ENCODE measurements around the gene TPSD1.
"Not testable (repeated sequence)": the region's sequence is repeated elsewhere in the genome, so short reads cannot be mapped to it uniquely, and the experiment has no call there.

Gene TPSD1

GRCh38 chr16:1221628-1222552 is 34.0 kb upstream of the TPSD1 start:
- DNase-seq: no peak

- DNase-seq: no peak
Observed at GRCh38 chr16:1222553-1223354, 33.1 kb upstream of the TPSD1 start.

GRCh38 chr16:1223355-1224214 is 32.3 kb upstream of the TPSD1 start:
- no peak for DNase-seq

GRCh38 chr16:1224558-1224957 is 31.3 kb upstream of the TPSD1 start:
- DNase-seq: no peak

GRCh38 chr16:1225051-1225451 is 30.8 kb upstream of the TPSD1 start, which contains the start of gene TPSG1:
Gene TPSG1 (minus strand): TSS chr16:1225268. CDS start chr16:1225252, 16 bp downstream.
- DNase-seq: no peak

GRCh38 chr16:1225728-1226311 is 30.0 kb upstream of the TPSD1 start:
- DNase-seq: not testable (repeated sequence)

- not testable (repeated sequence) for DNase-seq
Observed at GRCh38 chr16:1226692-1227091, 29.2 kb upstream of the TPSD1 start.

GRCh38 chr16:1228227-1228626 is 27.6 kb upstream of the TPSD1 start:
- DNase-seq: peak; percentile 9

- DNase-seq: not testable (repeated sequence)
Observed at GRCh38 chr16:1229476-1229875, 26.4 kb upstream of the TPSD1 start.

- not testable (repeated sequence) for DNase-seq
Observed at GRCh38 chr16:1230084-1230470, 25.8 kb upstream of the TPSD1 start, which contains the start of gene TPSB2. Gene TPSB2 (minus strand): TSS chr16:1230184. CDS start chr16:1229951, 233 bp downstream.

GRCh38 chr16:1230471-1231212 is 25.2 kb upstream of the TPSD1 start:
- not testable (repeated sequence) for DNase-seq

- DNase-seq: not testable (repeated sequence)
Observed at GRCh38 chr16:1231301-1231700, 24.6 kb upstream of the TPSD1 start.

GRCh38 chr16:1232049-1232748 is 23.7 kb upstream of the TPSD1 start:
- not testable (repeated sequence) for DNase-seq

- not testable (repeated sequence) for DNase-seq
Observed at GRCh38 chr16:1236659-1237058, 19.2 kb upstream of the TPSD1 start.

- DNase-seq: peak; percentile 1
Observed at GRCh38 chr16:1237990-1238389, 17.9 kb upstream of the TPSD1 start.

- DNase-seq: not testable (repeated sequence)
Observed at GRCh38 chr16:1238909-1239308, 17.0 kb upstream of the TPSD1 start.

GRCh38 chr16:1239575-1239974 is 16.3 kb upstream of the TPSD1 start:
- DNase-seq: peak; percentile 4

GRCh38 chr16:1240436-1240835 is 15.4 kb upstream of the TPSD1 start, which contains the start of gene TPSAB1:
Gene TPSAB1 (plus strand): TSS chr16:1240705. CDS start chr16:1240939, 234 bp downstream.
- not testable (repeated sequence) for DNase-seq

GRCh38 chr16:1241081-1241480 is 14.8 kb upstream of the TPSD1 start:
- not testable (repeated sequence) for DNase-seq

GRCh38 chr16:1243363-1243762 is 12.5 kb upstream of the TPSD1 start:
- DNase-seq: not testable (repeated sequence)

All from activated naive CD4-positive, alpha-beta T cell treated with anti-CD3 and anti-CD28 coated beads, Interleukin-2, amount 50 U/mL, for 16 hours (primary cell).